GM18511 (cell line): ENCODE results near the gene COPS6.
"Not testable (repeated sequence)": the region's sequence is repeated elsewhere in the genome, so short reads cannot be mapped to it uniquely, and the experiment has no call there.

ENCODE experiments used
- ATAC-seq: cut with Tn5 transposase; IDR thresholded peaks from one replicate; pipeline ENCODE4 v1.9.1; 2021; ENCODE audit warnings: mild to moderate bottlenecking, moderate library complexity; ENCODE audit not compliant: unreplicated experiment

COPS6 gene

GRCh38 chr7:100126239-100126930 lies 37.6 kb downstream of the COPS6 start:
- peak; percentile 37 for ATAC-seq

DNA sequence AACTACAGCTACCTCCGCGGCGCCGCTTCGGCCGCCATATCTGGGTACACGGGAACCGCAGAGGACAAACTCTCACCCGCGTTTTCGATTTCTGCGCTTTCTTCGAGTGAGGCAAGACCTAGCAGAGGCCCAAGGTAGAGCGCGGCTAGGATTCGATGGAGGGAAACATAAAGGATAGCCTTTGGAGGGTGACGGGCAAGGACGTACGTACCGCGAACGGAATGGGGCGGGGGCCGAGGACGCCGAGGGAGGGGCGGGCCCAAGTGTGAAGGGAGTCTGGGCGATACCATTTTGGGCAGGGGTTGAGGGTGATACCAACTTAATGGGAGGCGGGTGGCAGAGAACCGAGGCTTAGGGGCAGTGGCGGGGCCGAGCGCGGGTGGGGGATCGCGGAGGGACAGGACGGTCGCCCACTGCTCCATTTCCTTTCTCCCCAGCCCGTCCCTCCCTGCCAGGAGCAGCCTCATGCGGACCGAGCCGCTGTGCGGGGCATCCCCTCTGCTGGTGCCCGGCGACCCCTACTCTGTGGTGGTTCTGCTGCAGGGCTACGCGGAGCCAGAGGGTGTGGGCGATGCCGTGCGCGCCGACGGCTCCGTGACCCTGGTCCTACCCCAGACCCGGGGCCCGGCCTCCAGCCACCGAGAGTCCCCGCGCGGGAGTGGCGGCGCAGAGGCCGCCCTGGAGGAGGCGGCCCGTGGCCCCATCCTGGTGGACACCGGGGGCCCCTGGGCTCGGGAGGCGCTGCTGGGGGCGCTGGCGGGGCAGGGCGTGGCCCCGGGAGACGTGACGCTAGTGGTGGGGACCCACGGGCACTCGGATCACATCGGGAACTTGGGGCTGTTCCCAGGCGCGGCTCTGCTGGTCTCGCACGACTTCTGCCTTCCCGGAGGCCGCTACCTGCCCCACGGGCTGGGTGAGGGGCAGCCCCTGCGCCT lies 38.4 kb downstream of the COPS6 start, which contains the start of gene MBLAC1:
Gene MBLAC1 (plus strand): TSS at position 37 of the 935 bp plus-strand sequence. CDS start 429 bp downstream, at position 466.
- ATAC-seq: peak; percentile 72

DNA sequence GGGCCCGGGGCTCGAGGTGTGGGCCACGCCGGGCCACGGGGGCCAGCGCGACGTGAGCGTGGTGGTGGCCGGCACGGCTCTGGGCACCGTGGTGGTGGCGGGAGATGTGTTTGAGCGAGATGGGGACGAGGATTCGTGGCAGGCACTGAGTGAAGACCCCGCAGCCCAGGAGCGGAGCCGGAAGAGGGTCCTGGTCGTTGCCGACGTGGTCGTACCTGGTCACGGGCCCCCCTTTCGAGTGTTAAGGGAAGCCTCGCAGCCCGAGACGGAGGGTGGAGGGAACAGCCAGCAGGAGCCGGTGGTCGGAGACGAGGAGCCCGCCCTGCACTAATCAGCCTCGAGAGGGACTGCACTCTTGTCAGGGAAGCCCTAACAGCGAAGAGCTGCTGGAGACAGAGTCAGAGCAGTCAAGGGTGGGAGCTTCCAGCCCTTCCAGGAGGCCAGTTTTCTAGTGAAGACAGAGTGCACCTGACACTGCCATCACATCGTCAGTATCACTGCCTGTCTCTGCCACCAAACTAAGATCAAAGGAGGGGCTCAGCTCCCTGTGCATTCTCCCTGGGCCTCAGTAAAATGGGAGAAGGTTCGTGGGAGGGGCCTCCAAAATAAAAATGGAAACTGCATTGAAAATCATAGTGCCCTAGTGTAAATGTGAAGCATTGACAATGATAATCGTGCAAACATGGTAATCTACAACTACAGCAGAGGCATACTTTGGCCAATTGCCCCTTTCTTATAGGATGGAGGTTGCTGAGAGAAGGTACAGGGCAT lies 39.3 kb downstream of the COPS6 start:
- no peak for ATAC-seq

GRCh38 chr7:100128637-100128963 lies 39.8 kb downstream of the COPS6 start:
- no peak for ATAC-seq

DNA sequence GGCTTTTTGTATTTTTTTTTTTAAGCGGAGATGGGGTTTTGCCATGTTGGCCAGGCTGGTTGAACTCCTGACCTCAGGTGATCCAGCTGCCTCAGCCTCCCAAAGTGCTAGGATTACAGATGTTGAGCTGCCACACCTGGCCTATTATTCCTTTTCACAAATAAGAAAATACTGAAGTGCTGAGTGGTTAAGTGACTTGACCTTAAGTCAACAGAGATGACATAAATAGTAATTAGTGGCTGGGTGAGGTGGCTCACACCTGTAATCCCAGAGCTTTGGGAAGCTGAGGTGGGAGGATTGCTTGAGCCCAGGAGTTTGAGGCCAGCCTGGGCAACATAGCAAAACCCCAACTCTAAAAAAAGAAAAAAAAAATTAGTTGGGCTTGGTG lies 41.4 kb downstream of the COPS6 start:
- ATAC-seq: not testable (repeated sequence)

- no peak for ATAC-seq
These were observed 42.1 kb downstream of the COPS6 start for GRCh38 chr7:100130608-100131453.

- no peak for ATAC-seq
These were observed 43.4 kb downstream of the COPS6 start for GRCh38 chr7:100132126-100132525.

DNA sequence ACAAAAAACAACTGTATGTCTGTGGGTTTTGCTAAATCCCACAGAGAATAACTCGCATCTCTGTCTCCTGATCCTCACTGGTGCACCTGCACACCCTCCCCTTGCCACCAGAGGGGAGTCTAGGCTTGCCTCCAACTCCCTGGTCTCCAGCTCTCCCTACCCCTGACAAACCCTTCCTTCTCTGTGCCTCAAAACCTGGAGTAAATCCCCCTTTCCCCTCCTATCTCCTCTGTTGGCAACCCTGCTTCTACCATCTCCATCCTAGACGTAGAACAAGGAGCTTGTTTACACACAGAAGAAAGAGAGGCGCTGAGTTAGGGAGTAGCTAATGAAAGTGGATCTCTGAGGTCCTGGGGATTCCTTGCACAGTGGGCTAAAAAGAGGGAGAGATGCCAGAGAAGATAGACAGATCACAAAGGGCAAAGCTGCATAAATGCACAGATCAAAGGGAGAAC lies 44.0 kb downstream of the COPS6 start:
- ATAC-seq: no peak

DNA sequence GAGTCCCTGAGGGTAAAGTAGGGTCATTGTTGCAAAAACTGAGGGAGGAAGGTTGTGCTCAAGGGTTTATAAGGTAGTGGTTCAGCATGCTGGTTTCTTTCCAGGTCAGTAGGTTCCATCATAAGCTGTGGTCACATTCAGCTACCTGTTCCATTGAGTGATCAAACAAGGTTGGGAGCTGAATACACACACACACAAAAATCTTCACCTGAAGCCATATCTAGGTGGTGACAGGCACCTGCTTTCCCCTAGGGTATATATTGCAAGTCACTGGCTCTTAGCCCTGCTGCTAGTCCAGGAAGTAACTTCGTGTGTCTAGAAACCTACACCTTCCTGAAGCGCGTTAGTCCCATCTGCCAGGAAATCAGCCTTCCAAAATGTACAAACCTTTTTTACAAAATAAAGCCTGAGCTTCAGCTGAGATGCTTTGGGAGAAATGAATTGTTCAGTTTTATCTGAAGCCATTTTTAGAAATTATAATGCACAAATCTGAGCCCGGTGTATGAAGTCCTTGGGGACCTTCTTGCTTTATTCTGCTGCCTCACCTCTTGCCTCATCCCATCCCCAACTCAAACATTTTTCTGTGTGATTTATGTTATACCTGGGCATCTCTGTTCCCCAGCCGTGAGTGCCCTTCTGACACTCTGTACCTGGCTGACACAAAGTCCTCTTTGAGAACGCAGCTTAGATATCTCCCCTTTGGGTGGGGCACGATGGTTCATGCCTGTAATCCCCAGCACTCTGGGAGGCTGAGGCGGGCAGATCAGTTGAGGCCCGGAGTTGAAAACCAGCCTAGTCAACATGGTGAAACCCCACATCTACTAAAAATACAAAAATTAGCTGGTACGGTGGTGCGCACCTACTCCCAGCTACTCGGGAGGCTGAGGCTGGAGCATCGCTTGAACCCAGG lies 49.3 kb downstream of the COPS6 start:
- no peak for ATAC-seq

DNA sequence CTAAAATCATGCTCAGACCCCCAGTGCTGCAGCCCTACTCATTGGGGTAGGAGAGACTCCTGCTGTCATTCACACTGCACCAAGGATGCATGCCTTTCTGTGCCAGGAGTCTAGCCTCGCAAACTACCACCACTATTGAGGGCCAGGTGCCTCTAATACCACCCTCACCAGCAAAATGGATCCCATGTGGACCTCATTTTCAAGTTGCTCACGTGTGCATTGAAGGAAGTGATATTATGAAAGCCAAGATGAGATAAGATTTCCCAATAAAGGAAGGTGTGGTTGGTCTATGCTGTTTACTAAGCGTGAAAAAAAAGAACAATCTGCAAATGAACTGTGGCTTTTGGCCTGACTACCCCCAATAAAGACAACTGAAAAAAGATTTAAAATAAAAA lies 52.8 kb downstream of the COPS6 start:
- ATAC-seq: no peak
